Measurements from ENCODE around the gene SLC16A11.
A peak's percentile ranks its signal among the peaks of the same experiment; 100 is the strongest.

Gene SLC16A11

GRCh38 chr17:7011415-7011814, 32.5 kb downstream of the SLC16A11 start:
- peak overlapping the region; percentile 34 to 100 for H3K27ac Mint-ChIP-seq
- H3K4me1 Mint-ChIP-seq, result peaks cover 50% of the 10 kb centered on the region
- ATAC-seq (no peak), DNase-seq (no peak)
- no peaks in the 10 kb centered on the region for H3K27me3 Mint-ChIP-seq
- H3K9me3 Mint-ChIP-seq, result no peaks in the 10 kb centered on the region
- peak overlapping the region; percentile 95 to 97 for H3K4me3 Mint-ChIP-seq

GRCh38 chr17:7010523-7010922, 33.4 kb downstream of the SLC16A11 start:
- no peak overlapping the region for H3K27ac Mint-ChIP-seq
- peaks cover 41% of the 10 kb centered on the region for H3K4me1 Mint-ChIP-seq
- H3K4me3 Mint-ChIP-seq, result peak overlapping the region; percentile 95 to 97
- H3K27me3 Mint-ChIP-seq, result no peaks in the 10 kb centered on the region
- DNase-seq, result no peak
- no peaks in the 10 kb centered on the region for H3K9me3 Mint-ChIP-seq
- no peak for ATAC-seq

- no peak for DNase-seq
- H3K27me3 Mint-ChIP-seq, result no peaks in the 10 kb centered on the region
- H3K9me3 Mint-ChIP-seq, result no peaks in the 10 kb centered on the region
- peaks cover 48% of the 10 kb centered on the region for H3K4me1 Mint-ChIP-seq
- no peak for ATAC-seq
- H3K4me3 Mint-ChIP-seq, result no peak overlapping the region
- peak overlapping the region in 1 of 2 donors; percentile 69 for H3K27ac Mint-ChIP-seq
These were observed 36.7 kb downstream of the SLC16A11 start for GRCh38 chr17:7007143-7007542.

- Mint-ChIP-seq H3K27me3 (no peaks in the 10 kb centered on the region), H3K4me3 (no peak overlapping the region), H3K4me1 (peaks cover 44% of the 10 kb centered on the region), H3K9me3 (no peaks in the 10 kb centered on the region), H3K27ac (no peak overlapping the region)
- DNase-seq (no peak), ATAC-seq (no peak)
These were observed 38.2 kb downstream of the SLC16A11 start for GRCh38 chr17:7005716-7006115.

GRCh38 chr17:7004398-7005253, 39.3 kb downstream of the SLC16A11 start:
- no peak overlapping the region for H3K4me3 Mint-ChIP-seq

GRCh38 chr17:7003745-7004144, 40.1 kb downstream of the SLC16A11 start:
- H3K9me3 Mint-ChIP-seq, result no peaks in the 10 kb centered on the region
- no peaks in the 10 kb centered on the region for H3K27me3 Mint-ChIP-seq
- peaks cover 25% of the 10 kb centered on the region for H3K4me1 Mint-ChIP-seq

More at GRCh38 chr17:7004398-7005253, 39.3 kb downstream of the SLC16A11 start:
- H3K27ac Mint-ChIP-seq, result no peak overlapping the region
- peaks cover 33% of the 10 kb centered on the region for H3K4me1 Mint-ChIP-seq
- ATAC-seq (peak; percentile 100), DNase-seq (peak; percentile 55 to 57)
- no peaks in the 10 kb centered on the region for H3K9me3 Mint-ChIP-seq
- H3K27me3 Mint-ChIP-seq, result no peaks in the 10 kb centered on the region

GRCh38 chr17:7002288-7003047, 41.4 kb downstream of the SLC16A11 start:
- DNase-seq (no peak), ATAC-seq (no peak)
- Mint-ChIP-seq H3K27ac (peak overlapping the region in 1 of 2 donors; percentile 84), H3K4me3 (no peak overlapping the region), H3K27me3 (no peaks in the 10 kb centered on the region), H3K9me3 (no peaks in the 10 kb centered on the region), H3K4me1 (peaks cover 24% of the 10 kb centered on the region)

More at GRCh38 chr17:7003745-7004144, 40.1 kb downstream of the SLC16A11 start:
- DNase-seq, result no peak
- no peak overlapping the region for H3K27ac Mint-ChIP-seq
- H3K4me3 Mint-ChIP-seq, result no peak overlapping the region
- ATAC-seq, result no peak

GRCh38 chr17:7001318-7001961, 42.5 kb downstream of the SLC16A11 start:
- no peak for ATAC-seq
- no peaks in the 10 kb centered on the region for H3K27me3 Mint-ChIP-seq
- H3K4me1 Mint-ChIP-seq, result peaks cover 15% of the 10 kb centered on the region
- peak in 1 of 2 donors; percentile 41 for DNase-seq
- H3K4me3 Mint-ChIP-seq, result no peak overlapping the region
- H3K27ac Mint-ChIP-seq, result peak overlapping the region in 1 of 2 donors; percentile 83
- no peaks in the 10 kb centered on the region for H3K9me3 Mint-ChIP-seq

- no peaks in the 10 kb centered on the region for H3K27me3 Mint-ChIP-seq
- H3K4me1 Mint-ChIP-seq, result peaks cover 6% of the 10 kb centered on the region
- no peak for DNase-seq
- H3K27ac Mint-ChIP-seq, result peak overlapping the region in 1 of 2 donors; percentile 28
- no peak for ATAC-seq
- H3K9me3 Mint-ChIP-seq, result no peaks in the 10 kb centered on the region
- no peak overlapping the region for H3K4me3 Mint-ChIP-seq
These were observed 44.9 kb downstream of the SLC16A11 start for GRCh38 chr17:6998855-6999508.

- DNase-seq (no peak), ATAC-seq (no peak)
- H3K4me1 Mint-ChIP-seq, result peaks cover 6% of the 10 kb centered on the region
- no peak overlapping the region for H3K4me3 Mint-ChIP-seq
- H3K27me3 Mint-ChIP-seq, result no peaks in the 10 kb centered on the region
- H3K9me3 Mint-ChIP-seq, result no peaks in the 10 kb centered on the region
- H3K27ac Mint-ChIP-seq, result no peak overlapping the region
These were observed 46.7 kb downstream of the SLC16A11 start for GRCh38 chr17:6997171-6997570.

- H3K27me3 Mint-ChIP-seq, result no peaks in the 10 kb centered on the region
- no peak overlapping the region for H3K4me3 Mint-ChIP-seq
- no peak for DNase-seq
- peak; percentile 43 for ATAC-seq
- no peaks in the 10 kb centered on the region for H3K9me3 Mint-ChIP-seq
- H3K27ac Mint-ChIP-seq, result no peak overlapping the region
- peaks cover 3% of the 10 kb centered on the region for H3K4me1 Mint-ChIP-seq
These were observed 47.5 kb downstream of the SLC16A11 start for GRCh38 chr17:6996256-6997011.

GRCh38 chr17:6995500-6996255, 48.2 kb downstream of the SLC16A11 start, which contains the start of gene ALOX12:
TSS of gene ALOX12 (plus strand) at chr17:6996049. CDS start at chr17:6996118, 69 bp downstream.
- H3K27ac Mint-ChIP-seq, result no peak within 1 kb of the TSS
- DNase-seq (no peak), ATAC-seq (no peak)
- no peak within 1 kb of the TSS for H3K4me3 Mint-ChIP-seq
- no peaks in the 10 kb centered on the region for H3K27me3 Mint-ChIP-seq
- H3K9me3 Mint-ChIP-seq, result no peaks in the 10 kb centered on the region
- no peaks in the 10 kb centered on the region for H3K4me1 Mint-ChIP-seq

GRCh38 chr17:6994666-6995256, 49.1 kb downstream of the SLC16A11 start:
- Mint-ChIP-seq H3K9me3 (no peaks in the 10 kb centered on the region), H3K27me3 (no peaks in the 10 kb centered on the region), H3K27ac (peak overlapping the region in 1 of 2 donors; percentile 64), H3K4me1 (no peaks in the 10 kb centered on the region), H3K4me3 (no peak overlapping the region)
- ATAC-seq, result no peak
- DNase-seq, result no peak

All from stimulated activated naive CD8-positive, alpha-beta T cell treated with anti-CD3 and anti-CD28 coated beads, Interleukin-15, amount 100 ng/mL, for 72 hours (primary cell).